K562 (cell line): ENCODE measurements around the gene GCDH. TPM values are rescaled to one million over a fixed set of nuclear protein-coding genes. Genes with fewer than 3 reads are reported as not detected.

Experiments
- BCL6 ChIP-seq: fragments of 250-450 bp; sonication (Bioruptor Pico); IDR thresholded peaks from 2 replicates; pipeline ENCODE4 v1.4.0; 2020
- E2F3 ChIP-seq: fragments of 250-450 bp; sonication (Bioruptor Pico); IDR thresholded peaks from 2 replicates; pipeline ENCODE4 v1.4.0; 2020; ENCODE audit warnings: mild to moderate bottlenecking
- JUND ChIP-seq, 2 experiments: IDR thresholded peaks; 2 replicates in 1 of 2; 3 replicates in 1 of 2; pipeline ENCODE4 v1.6.1; 2011; ENCODE audit warnings: borderline replicate concordance in 2 of 2, low read depth in 2 of 2, low read length in 2 of 2, improper control_type of control experiment in 1 of 2, missing biosample characterization in 1 of 2, missing genetic modification characterization in 1 of 2, missing genetic modification reagents in 1 of 2
- KAT8 ChIP-seq: fragments of 450-650 bp; IDR thresholded peaks from 2 replicates; pipeline ENCODE4 v1.6.1; 2016; ENCODE audit warnings: low read depth, mild to moderate bottlenecking
- KDM2B ChIP-seq: fragments of 250-450 bp; sonication (Bioruptor Pico); IDR thresholded peaks from 2 replicates; pipeline ENCODE4 v1.8.0; 2021; ENCODE audit warnings: mild to moderate bottlenecking, moderate library complexity
- MAFG ChIP-seq: fragments of 450-650 bp; conservative IDR thresholded peaks from 2 replicates; pipeline ENCODE4 v1.6.1; 2016; ENCODE audit warnings: missing genetic modification characterization, missing compliant biosample characterization
- MCM5 ChIP-seq: fragments of 450-650 bp; IDR thresholded peaks from 2 replicates; pipeline ENCODE4 v1.6.1; 2016; ENCODE audit warnings: low read depth
- NR1H2 ChIP-seq: sonication (generic); formaldehyde crosslinking; IDR thresholded peaks from 2 replicates; pipeline ENCODE4 v1.4.0; 2020; ENCODE audit warnings: mild to moderate bottlenecking, missing genetic modification reagents
- POLR2H ChIP-seq: IDR thresholded peaks from 2 replicates; pipeline ENCODE4 v1.6.1; 2016; ENCODE audit warnings: missing genetic modification characterization, low read depth, mild to moderate bottlenecking, control low read depth, missing compliant biosample characterization, moderate library complexity
- SETDB1 ChIP-seq: IDR thresholded peaks from one replicate; pipeline ENCODE4 v1.6.1; 2012; ENCODE audit warnings: low read length, control low read depth, inconsistent platforms
- SIN3A ChIP-seq, 2 experiments: fragments of 150-350 bp in 1 of 2; IDR thresholded peaks; 2 replicates each; pipeline ENCODE4 v1.6.1; 2011 to 2016; ENCODE audit warnings: borderline replicate concordance in 2 of 2, low read depth in 2 of 2, low read length in 2 of 2, mild to moderate bottlenecking in 2 of 2, moderate library complexity in 2 of 2; ENCODE audit not compliant: control insufficient read depth in 1 of 2
- SNIP1 ChIP-seq: fragments of 450-650 bp; IDR thresholded peaks from 2 replicates; pipeline ENCODE4 v1.7.1; 2017; ENCODE audit warnings: low read depth, mild to moderate bottlenecking
- SP1 ChIP-seq: sonication (generic); formaldehyde crosslinking; IDR thresholded peaks from 2 replicates; pipeline ENCODE4 v1.8.1; 2022; ENCODE audit warnings: mild to moderate bottlenecking, missing genetic modification reagents
- SREBF2 ChIP-seq: sonication (generic); formaldehyde crosslinking; IDR thresholded peaks from 2 replicates; pipeline ENCODE4 v1.4.0; 2020; ENCODE audit warnings: mild to moderate bottlenecking, missing genetic modification reagents
- TAL1 ChIP-seq: fragments of 450-650 bp; IDR thresholded peaks from 2 replicates; pipeline ENCODE4 v1.6.1; 2016; ENCODE audit warnings: mild to moderate bottlenecking
- THRB ChIP-seq: fragments of 450-650 bp; formaldehyde crosslinking; conservative IDR thresholded peaks from 2 replicates; pipeline ENCODE4 v1.4.0; 2022; ENCODE audit warnings: mild to moderate bottlenecking, missing genetic modification characterization
- XRCC4 ChIP-seq: IDR thresholded peaks from one replicate; pipeline ENCODE4 v1.6.1; 2011; ENCODE audit not compliant: insufficient read depth, insufficient read length; ENCODE audit errors: extremely low read depth
- ZBTB11 ChIP-seq, 3 experiments: fragments of 200-800 bp in 1 of 3; fragments of 250-450 bp in 1 of 3; fragments of 450-650 bp in 1 of 3; sonication (Bioruptor Pico) in 1 of 3; sonication (Bioruptor generic) in 1 of 3; formaldehyde crosslinking in 1 of 3; IDR thresholded peaks; 2 replicates each; pipeline versions ENCODE4 v1.6.1 to v1.8.0; 2016 to 2022; ENCODE audit warnings: mild to moderate bottlenecking in 2 of 3, missing genetic modification characterization in 2 of 3, missing compliant biosample characterization in 1 of 3, moderate library complexity in 1 of 3
- ZC3H4 ChIP-seq: sonication (generic); formaldehyde crosslinking; IDR thresholded peaks from 2 replicates; pipeline ENCODE4 v1.9.0; 2021; ENCODE audit warnings: missing genetic modification reagents, borderline replicate concordance
- ZFP91 ChIP-seq: sonication (generic); formaldehyde crosslinking; IDR thresholded peaks from 2 replicates; pipeline ENCODE4 v1.8.0; 2022; ENCODE audit warnings: mild to moderate bottlenecking, missing genetic modification reagents
- ZNF134 ChIP-seq: fragments of 250-450 bp; sonication (Bioruptor Pico); conservative IDR thresholded peaks from 2 replicates; pipeline ENCODE4 v1.4.0; 2020
- ZNF311 ChIP-seq: fragments of 250-450 bp; sonication (Bioruptor Pico); IDR thresholded peaks from 2 replicates; pipeline ENCODE4 v1.4.0; 2020; ENCODE audit warnings: mild to moderate bottlenecking, moderate library complexity
- polyA plus RNA-seq, 8 experiments: library from polyadenylated mRNA; depleted of rRNA in 4 of 8; stranded (reverse) in 5 of 8; unstranded in 3 of 8; fragments of >200 nt; fragmentation: Nextera tagmentation in 2 of 8; fragmentation: Illumina TruSeq in 1 of 8; extraction: Ambion mirVana in 2 of 8; extraction: Trizol in 1 of 8; gene quantifications; 2 replicates each; pipeline versions ENCODE4 v1.2.1 to v1.2.3, GENCODE V29; 2011 to 2014; ENCODE audit warnings: inconsistent platforms in 1 of 8, missing spikeins in 1 of 8
- total RNA-seq, 7 experiments: library from RNA; depleted of rRNA in 6 of 7; stranded (reverse); fragments of >200 nt in 6 of 7; fragmentation: Illumina TruSeq in 2 of 7; extraction: Trizol in 2 of 7; gene quantifications; 2 replicates each; pipeline versions ENCODE4 v1.2.1 to v1.2.3, GENCODE V29; 2011 to 2021; ENCODE audit warnings: low replicate concordance in 1 of 7

GCDH gene
- total and polyA plus RNA-seq, 9 of the 15 experiments (the other 6 are each of a cell fraction or from before 2014, with no cell fraction given): 2.9 to 50.8 (median 19.1) TPM

- TF ChIP-seq ZNF311 (CRISPR knock-in tag) (no peak), KDM2B (no peak; the same call in 1 of the 2 replicates), JUND (IDR thresholded peaks at IDR 0.05; ENCODE audit: borderline replicate concordance, low read depth, low read length) (0 out of 2 replicates have a peak, but pooled peaks have one; percentile 2), JUND (tag; IDR thresholded peaks at IDR 0.05; ENCODE audit: borderline replicate concordance, low read depth, low read length) (no peak), MAFG (tag) (no peak), ZC3H4 (CRISPR knock-in tag) (peak; percentile 62), ZFP91 (no peak), E2F3 (CRISPR knock-in tag) (no peak), SREBF2 (no peak), SNIP1 (no peak), SETDB1 (no peak), TAL1 (no peak), BCL6 (no peak), NR1H2 (CRISPR knock-in tag) (peak; percentile 87), POLR2H (tag) (peak; percentile 67), THRB (CRISPR knock-in tag) (no peak), ZNF134 (CRISPR knock-in tag) (no peak), SIN3A (IDR thresholded peaks at IDR 0.05; ENCODE audit: borderline replicate concordance in 2 of 2, control insufficient read depth in 1 of 2, low read depth in 2 of 2, low read length in 2 of 2) (peak in 1 of 2 experiments; percentile 47; a peak in 1 of 4 replicates), SP1 (CRISPR knock-in tag) (0 out of 2 replicates have a peak, but pooled peaks have one; percentile 5), KAT8 (no peak), MCM5 (no peak), ZBTB11 (CRISPR knock-in tag; IDR thresholded peaks at IDR 0.05) (0 out of 6 replicates have a peak, but pooled peaks of 1 of the 3 experiments have one; percentile 8), XRCC4 (no peak)
These were observed 48.0 kb downstream of the GCDH start (continued) for GRCh38 chr19:12938779-12939601.
